NK-92 (cell line): ENCODE results near the gene GK.
A peak's percentile ranks its signal among the peaks of the same experiment; 100 is the strongest.
"Not testable (repeated sequence)": the region's sequence is repeated elsewhere in the genome, so short reads cannot be mapped to it uniquely, and the experiment has no call there.

Experiments used
- DNase-seq: peaks from one replicate; lab custom pipeline; 2025; ENCODE audit not compliant: unreplicated experiment; lab: John Stamatoyannopoulos, UW

Gene GK

DNA sequence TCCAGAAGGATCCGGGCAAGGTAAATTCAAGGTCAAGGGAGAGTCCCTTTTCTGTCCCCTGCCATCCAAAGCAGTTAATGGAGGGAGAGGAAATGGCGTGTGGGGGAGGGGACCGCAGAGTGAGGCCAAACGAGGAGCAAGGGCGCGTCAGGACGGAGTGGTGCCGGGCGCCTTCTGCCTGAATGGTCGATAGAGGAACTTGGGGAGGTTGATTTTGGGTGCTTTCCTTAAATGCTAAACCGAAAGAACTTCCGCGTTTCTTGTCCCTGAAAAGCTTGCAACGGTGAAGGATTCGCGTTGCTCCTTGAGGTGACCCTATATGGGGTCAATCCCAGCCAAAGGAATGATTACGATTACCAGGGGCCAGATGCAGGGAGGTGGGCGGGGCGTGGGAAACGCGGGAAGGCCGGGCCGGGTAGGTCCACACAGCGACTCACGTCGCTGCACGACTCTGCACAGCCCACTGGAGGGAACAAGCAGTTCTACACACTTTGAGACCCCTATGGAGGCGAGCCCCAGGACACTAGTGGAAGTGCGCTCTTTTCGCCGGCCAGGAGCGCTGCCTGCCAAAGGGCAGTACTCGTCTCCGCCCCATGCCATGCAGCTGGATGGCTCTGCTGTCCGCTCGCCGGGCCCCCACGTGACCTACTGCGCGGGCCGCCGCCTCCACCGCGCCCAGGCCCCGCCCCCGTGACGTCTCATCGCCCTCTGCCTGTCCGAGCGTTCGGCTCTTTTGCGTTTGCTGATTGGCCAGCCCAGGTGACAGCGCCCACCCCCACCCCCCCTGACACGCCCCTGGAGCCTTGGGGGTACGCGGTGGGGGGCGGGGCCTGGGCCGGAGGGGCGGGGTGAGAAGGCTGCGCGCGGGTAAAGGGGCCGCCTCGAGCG, 452 bp upstream of the GK start:
- peak; percentile 63 for DNase-seq

DNA sequence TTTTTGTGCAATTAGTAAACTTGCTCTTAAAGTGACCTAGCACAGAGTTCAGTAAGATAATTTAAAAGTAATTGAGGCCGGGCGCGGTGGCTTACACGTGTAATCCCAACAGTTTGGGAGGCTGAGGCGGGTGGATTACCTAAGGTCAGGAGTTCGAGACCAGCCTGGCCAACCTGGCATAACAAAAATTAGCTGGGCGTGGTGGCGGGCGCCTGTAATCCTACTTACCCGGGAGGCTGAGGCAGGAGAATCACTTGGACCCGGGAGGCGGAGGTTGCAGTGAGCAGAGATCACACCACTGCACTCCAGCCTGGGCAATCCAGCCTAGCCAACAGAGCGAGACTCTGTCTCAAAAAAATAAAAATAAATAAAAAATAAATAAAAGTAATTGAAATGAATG, 1.2 kb downstream of the GK start:
- not testable (repeated sequence) for DNase-seq

DNA sequence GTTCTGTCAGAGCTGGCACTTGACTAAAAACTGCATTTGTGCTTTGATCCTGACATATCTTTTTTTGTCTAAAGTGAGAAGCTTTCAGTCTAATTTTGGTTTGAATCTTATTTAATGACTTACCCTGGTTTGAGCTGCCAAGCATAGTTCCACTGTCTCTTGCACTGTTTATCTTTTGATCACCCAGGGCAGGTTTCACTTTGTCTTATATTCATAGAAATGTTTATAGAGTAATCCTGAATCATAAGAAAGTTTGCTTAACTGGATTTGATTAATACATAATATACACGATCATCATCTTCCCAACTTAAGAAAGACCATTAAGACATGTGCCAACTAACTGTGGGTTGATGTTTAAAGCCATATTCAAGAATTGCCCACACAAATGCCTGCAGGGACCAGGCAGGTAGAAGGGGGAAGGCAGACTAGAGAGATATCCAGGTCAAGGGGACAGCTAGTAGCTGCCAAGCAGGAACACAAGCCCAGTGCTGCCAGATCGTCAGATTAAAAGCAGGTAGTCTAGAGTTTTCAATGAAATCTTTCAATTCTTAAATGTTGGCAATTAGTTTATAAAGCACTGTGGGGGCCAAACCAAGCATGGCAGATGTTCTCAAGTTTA, 1.9 kb downstream of the GK start:
- DNase-seq, result no peak

DNA sequence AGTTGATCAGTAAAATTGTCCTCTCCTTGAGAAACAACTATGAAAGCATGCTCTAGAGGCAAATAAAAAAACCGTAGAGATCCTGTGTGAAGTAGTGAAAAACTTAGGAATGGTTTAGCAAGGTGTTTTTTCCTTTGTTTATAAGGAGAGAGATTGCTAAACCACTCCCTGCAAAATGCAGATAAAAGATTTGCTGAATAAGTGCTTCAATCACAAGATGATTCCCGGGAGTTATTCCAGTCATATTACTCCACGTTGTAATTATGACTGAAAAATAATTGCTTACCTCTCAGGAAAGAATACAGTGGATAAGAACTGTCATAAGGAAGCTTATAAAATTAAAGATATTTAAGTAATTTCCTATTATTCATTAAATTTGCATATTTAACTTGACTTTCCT, 2.8 kb downstream of the GK start:
- DNase-seq, result no peak

DNA sequence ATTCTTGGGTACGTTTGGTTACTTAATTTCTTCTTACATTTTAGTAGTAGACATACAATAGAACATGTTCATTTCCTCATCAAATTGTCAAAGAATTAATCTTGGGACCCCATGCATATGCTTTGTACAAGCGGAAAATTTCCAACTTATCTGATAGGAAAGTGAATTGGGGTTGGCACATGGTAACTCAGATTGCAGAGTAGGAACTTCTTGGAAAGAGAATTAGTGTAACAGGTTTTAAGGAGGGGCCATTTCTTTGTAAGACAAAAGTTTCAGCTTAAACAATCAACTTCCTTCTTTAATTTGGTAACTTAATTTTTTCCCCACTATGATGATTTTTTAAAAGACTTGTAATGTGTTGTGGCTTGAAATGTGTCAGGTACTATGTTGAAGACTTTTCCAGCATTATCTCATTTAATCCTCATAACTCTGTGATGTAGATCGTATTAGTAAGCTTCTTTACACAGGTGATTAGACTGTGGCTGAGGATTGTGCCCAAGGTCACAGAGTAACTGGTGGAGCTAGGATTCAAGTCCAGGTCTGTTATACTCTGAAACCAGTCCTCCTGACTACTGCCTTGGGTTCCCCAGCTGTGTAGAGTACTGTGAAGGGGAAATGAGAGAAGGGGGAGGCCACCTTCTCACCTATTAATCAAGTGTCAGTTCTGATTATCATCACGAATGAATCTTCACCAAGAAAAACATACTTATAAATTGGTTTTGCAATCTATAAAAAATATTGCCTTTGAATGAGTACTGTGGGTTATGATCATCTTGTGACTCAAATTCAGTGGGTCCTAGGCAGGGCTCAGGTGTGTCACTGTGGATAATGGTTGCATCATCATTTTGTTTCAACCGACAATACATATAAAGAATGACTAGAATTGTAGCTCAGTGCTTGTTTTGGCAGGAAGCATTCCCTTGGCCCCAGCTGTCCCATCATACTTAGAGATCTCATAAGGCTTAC, 4.3 kb downstream of the GK start:
- DNase-seq, result no peak

DNA sequence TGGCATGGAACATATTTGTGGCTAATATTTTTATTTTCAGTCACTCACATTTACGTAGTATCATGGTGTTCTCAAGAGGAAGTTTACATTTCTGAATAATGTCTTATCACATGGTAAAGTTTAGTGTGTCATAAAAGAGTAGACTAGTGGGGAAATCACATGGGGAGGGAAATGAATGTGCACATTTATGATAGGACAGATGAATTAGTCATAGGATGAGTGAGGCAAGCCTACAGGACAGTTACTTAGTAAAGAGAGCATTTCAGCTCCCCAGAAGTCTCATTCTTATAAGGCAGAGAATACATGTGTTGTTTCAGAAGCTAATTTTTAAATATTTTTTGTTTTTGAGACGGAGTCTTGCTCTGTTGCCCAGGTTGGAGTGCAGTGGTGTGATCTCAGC, 6.2 kb downstream of the GK start:
- DNase-seq, result no peak

DNA sequence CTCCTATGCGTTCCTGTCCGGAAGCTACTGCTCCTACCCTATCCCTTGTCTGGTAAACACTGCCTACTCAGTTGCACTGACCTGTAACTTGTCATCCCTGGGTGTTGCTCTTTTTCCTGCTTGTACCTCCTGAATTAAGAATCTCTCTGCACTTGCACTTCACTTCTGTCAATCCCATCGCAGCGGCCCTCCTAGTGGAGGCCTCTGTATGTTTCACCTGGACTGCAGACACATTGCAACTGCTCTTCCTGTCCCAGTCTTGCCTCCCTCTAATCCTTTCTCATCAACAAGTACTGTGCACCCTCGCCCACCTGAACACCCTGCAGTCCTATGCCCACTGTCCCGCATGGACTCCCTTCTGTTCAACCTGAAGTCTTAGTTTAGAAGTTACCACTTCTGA, 8.0 kb downstream of the GK start:
- DNase-seq, result no peak

DNA sequence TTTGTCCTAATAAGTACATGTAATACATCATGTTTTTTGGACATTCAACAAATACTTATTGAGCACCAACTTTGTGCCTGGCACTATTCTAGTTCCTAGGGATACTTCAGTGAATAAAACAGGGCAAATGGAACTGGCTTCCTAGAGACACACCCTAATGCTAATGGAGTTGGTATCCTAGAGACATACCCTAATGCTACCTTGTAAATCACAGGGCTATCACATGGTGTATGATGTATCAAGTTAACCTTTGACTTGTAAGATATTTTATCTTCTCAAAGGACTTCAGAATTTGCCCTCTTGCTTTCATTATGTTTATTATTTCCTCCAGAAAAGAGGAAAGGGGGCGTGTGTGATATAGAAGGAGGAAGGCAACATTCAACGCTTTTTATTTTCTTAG, 10.1 kb downstream of the GK start:
- DNase-seq, result no peak

DNA sequence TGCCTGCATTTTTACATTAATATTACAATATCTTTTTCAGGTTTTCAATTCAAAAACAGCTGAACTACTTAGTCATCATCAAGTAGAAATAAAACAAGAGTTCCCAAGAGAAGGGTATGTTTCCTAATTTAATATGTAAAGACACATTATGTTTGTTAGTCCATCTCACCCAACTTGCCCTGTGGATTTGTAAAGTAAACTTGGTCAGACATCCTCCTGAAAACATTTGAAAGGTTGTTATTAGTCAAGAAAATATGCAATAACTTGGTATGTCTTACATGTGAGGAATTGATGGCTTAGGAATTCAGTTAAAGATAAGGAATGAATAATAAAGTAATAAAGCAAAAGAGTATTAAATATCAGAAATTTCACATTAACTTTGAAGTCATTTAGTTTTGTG, 12.2 kb downstream of the GK start:
- no peak for DNase-seq

DNA sequence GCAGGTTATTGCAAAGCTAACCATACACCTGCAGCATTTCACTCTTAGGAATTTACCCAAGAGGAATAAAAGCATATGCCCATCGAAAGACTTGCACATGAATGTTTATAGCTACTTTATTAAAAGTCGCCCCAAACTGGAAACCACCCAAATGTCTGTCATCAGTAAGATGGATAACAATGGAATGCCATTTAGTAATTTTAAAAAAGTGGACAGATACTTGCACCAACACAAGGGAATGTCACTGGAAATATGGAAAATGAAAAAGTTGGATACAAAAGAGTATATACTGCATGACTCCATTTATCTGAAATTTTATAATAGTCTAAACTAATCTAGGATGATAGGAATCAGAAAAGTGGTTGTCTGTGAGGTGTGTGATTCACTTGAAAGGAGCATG, 12.9 kb downstream of the GK start:
- no peak for DNase-seq

DNA sequence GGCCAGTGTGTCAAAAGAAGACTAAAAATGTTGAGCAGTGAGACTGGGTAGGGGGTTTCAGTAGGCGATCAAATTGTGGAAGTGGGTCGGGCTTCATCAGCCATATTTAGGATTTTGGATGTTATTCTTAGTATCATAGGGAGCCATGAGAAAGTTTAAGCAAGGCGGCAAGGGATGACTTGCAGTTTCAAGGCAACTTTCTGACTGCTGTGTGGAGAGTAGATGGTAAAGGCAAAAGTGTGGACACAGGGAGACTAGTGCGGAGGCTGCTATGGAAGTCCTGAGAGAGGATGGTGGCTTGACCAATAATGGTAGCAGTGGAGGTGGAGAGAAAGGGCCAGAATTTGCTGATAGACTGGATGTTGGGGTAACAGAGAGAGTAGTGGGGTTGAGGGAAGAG, 15.4 kb downstream of the GK start:
- no peak for DNase-seq

DNA sequence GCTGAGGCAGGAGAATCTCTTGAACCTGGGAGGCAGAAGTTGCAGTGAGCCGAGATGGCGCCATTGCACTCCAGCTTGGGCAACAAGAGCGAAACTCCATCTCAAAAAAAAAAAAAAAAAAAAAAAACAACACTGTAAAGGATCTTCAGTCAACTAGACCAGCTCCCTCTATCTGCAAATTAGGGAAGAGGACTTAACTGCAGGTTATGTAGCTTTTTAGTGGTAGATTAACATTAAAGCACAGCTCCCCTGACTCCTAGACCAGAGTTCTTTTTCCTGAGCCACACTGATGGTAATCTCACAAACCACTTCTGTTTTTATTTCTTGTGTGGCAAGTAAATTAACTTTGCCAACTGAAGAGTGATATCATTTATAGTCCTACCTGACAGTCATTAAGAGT, 18.0 kb downstream of the GK start:
- not testable (repeated sequence) for DNase-seq

DNA sequence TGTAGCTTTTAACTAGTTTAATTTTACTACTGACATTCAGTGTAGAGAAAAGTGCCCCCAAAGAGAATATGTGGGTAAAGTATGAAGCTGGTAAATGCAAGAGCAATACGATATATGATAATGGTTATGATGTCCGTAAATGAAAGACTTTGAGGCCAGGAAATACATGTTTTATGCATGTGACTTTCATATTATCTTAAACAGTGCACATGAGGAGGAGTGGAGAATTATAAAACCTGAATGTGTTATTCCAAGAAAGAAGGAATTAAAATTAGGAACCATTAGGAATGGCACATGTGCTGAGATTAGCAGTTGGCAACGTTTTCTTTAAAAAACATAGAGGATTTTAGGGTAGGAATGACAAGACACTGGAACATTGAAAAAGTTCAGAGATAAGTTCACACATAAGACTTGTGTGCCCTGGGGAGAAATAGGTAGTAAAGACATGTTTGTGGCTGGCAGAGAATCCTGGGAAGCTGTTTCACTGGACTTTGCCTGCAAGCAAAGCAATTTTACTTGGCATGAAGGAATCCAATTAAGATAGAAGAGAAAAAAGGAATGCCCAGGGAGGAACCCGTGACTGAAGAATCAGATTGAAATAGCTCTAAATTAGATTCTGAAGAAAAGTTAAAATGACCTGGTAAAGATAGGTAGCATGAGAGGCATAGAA, 20.0 kb downstream of the GK start:
- no peak for DNase-seq

DNA sequence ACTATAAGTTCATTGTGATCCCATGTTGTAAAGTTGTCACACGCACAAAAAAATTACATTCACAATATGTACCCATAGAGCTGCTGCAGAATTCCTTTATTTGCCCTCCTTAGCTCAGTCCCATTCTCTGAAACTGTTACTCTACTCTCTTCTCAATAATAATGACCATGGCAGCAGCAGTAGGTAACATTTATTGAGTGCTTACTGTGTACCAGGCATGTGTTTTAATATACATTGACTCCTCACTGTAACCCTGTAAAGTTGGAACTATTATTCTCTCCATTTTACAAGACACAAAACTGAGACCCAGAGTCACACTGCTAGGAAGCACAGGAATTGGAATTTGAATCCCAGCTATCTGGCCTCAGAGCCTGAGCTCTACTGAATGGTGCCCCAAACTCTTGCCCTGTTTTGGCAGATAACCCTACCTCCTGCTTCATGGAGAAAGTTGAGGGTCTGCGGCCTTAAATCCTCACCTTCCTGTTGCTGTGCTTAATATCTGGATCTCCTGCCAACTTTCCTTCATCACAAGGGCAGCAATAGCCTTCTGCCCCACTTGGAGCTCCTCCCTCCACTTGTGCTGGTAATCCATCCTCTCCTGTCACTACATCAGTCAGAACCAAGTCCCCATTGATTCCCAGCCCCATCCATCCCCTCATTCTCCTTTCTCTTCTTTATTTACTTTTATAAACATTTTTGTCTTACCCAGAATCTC, 20.8 kb downstream of the GK start:
- DNase-seq, result no peak

DNA sequence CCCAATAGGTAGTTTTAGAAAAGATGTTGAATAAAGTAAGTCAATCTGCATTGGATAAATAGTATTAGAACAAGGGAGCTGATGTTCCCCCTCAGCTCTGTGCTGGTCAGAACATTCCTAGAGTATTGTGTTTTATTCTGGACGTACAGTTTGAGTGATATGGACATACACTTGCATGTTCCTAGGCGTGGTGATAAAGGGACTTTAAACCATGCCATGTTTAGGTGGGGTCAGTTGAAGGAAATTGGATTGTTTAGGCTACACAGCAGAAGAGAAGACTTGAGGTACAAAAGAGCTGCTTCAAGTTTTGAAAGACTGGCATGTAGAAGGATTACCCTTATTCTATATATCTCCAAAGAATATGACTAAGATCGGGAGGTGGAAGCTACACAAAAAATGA, 21.6 kb downstream of the GK start:
- DNase-seq, result no peak

DNA sequence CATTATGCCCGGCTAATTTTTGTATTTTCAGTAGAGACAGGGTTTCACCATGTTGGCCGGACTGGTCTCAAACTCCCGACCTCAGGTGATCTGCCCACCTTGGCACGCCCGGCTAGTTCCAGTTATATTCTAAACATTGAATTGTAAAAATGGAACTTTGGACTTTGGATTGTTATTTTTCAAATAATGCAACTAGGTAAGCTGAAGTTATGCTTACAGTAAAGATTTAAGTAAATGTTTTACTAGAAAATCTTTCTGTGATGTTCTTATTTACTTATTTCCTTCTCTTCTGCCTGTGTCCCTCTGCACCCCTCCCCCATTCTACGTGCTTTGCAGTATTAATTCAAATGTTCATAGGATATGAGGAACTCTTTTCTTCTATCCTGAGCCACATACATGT, 26.1 kb downstream of the GK start:
- no peak for DNase-seq

DNA sequence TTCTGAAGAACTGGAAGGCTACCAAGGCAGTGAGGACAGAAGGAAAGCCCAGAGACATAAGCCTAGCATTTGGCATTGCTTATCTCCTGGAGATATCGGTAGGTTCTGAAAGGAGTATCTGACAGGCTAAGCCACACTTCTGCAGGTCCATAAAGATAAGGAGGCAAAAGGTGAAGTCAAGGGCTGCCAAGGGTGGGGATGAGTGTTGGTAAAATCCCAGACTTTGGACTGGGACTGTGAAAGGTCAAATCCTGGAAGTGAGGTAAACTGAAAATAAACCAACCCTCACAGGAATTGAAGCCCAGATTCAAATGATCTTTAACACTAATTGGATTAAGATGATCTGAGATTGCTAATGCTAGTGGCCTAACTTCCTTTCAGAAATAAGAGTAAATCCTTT, 27.4 kb downstream of the GK start:
- no peak for DNase-seq

DNA sequence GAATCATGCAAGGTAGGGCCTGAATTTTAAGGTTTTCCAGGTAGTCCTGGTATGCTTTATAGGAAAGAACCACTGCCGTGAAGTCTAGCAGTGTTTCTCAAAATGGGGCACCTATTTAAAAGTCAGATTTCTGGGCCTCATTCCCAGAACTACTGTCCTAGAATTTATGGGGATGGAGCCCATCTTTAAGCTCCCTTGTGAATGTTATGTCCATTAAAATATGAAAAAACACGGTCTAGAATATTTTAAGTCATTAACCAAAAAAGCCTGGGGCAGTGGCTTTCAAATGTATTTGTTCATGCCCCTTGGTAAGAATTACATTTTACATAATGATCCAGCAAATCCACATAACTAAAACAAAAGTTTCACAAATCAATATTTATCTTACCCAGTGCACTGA, 35.4 kb downstream of the GK start:
- DNase-seq, result no peak

DNA sequence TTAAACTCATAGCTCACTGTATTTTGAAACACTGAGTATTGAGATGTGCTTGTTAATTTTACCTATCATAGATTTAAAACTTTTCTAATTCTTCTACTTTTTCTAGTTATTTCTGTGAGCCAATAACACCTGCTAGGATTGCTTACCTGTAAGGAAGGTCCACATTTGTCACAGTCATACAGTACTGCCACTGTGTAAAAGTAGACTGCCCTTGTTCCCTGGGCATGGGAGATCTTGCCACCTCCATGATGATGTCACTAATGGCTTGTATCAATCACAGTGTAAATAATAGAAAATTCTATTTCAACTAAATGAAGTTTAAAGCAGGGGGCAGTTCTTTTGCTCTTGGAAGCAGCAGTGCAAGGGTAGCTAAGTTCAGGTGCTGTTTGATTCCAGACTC, 35.9 kb downstream of the GK start:
- DNase-seq, result no peak

DNA sequence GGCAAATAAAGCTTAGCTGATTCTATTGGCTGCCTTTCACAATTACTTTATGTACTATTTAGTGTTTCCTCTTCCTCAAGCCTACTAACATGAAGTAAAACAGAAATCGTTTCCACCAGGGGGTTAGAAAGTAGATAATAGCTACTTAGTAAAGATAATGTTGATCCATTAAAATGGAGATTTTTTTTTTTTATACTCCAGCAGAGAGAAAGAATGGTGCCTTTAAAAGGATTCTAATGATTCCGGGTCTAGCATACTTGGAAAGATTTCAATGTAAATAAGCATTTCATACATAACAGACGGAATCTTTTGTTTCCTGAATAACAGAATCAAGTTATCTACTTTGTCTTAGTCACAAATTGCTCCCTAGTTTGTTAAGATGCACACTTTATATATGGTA, 37.1 kb downstream of the GK start:
- no peak for DNase-seq
